ENCODE measurements around the gene OR51B5. TPM values are rescaled to one million over a fixed set of nuclear protein-coding genes. Genes with fewer than 3 reads are reported as not detected.
"Not testable (repeated sequence)": the region's sequence is repeated elsewhere in the genome, so short reads cannot be mapped to it uniquely, and the experiment has no call there.

The OR51B5 gene
- total RNA-seq, 1 experiment from 2014 or later: 2.0 TPM

GRCh38 chr11:5335170-5335569 is 8.2 kb downstream of the OR51B5 start:
- DNase-seq (ENCODE audit: low read depth): no peak

GRCh38 chr11:5324197-5324596 is 19.1 kb downstream of the OR51B5 start, which contains the start of gene OR51B2:
TSS of gene OR51B2 (minus strand) at chr11:5324297. CDS start at chr11:5324297, 0 bp downstream.
- DNase-seq (ENCODE audit: low read depth): no peak

- no peak for DNase-seq (ENCODE audit: low read depth)
Measured at GRCh38 chr11:5317292-5317691, 26.0 kb downstream of the OR51B5 start.

- DNase-seq (ENCODE audit: low read depth): not testable (repeated sequence)
Measured at GRCh38 chr11:5313326-5314023, 29.8 kb downstream of the OR51B5 start.

- DNase-seq (ENCODE audit: low read depth): no peak
Measured at GRCh38 chr11:5310423-5310822, 32.9 kb downstream of the OR51B5 start.

GRCh38 chr11:5307256-5308019 is 35.9 kb downstream of the OR51B5 start:
- no peak for DNase-seq (ENCODE audit: low read depth)

- DNase-seq (ENCODE audit: low read depth): no peak
Measured at GRCh38 chr11:5304046-5304445, 39.3 kb downstream of the OR51B5 start.

GRCh38 chr11:5303626-5304025 is 39.7 kb downstream of the OR51B5 start:
- DNase-seq (ENCODE audit: low read depth): no peak

GRCh38 chr11:5301846-5302245 is 41.5 kb downstream of the OR51B5 start, which contains the start of gene OR51B4:
TSS of gene OR51B4 (minus strand) at chr11:5301946. CDS start at chr11:5301946, 0 bp downstream.
- no peak for DNase-seq (ENCODE audit: low read depth)

- no peak for DNase-seq (ENCODE audit: low read depth)
Measured at GRCh38 chr11:5300251-5300650, 43.1 kb downstream of the OR51B5 start.

- DNase-seq (ENCODE audit: low read depth): no peak
Measured at GRCh38 chr11:5298451-5298850, 44.9 kb downstream of the OR51B5 start.

GRCh38 chr11:5297721-5298323 is 45.5 kb downstream of the OR51B5 start:
- DNase-seq (ENCODE audit: low read depth): no peak

GRCh38 chr11:5294342-5294995 is 48.9 kb downstream of the OR51B5 start:
- not testable (repeated sequence) for DNase-seq (ENCODE audit: low read depth)

- DNase-seq (ENCODE audit: low read depth): peak; percentile 24
Measured at GRCh38 chr11:5293028-5293427, 50.3 kb downstream of the OR51B5 start.

Other genes starting within 250 kb of the OR51B5 start
- not detected in 2 replicates for gene OR52A5, start 205.2 kb downstream of the OR51B5 start, total RNA-seq (2014; rRNA removed; shearing (Covaris generic))
- not detected in 2 replicates for gene OR52A1, start 188.8 kb downstream of the OR51B5 start, total RNA-seq (2014; rRNA removed; shearing (Covaris generic))
- gene OR51V1, start 142.8 kb downstream of the OR51B5 start, total RNA-seq (2014; rRNA removed; shearing (Covaris generic)): not detected in 2 replicates
- not detected in 2 replicates for gene HBB, start 116.5 kb downstream of the OR51B5 start, total RNA-seq (2014; rRNA removed; shearing (Covaris generic))
- gene HBD, start 109.0 kb downstream of the OR51B5 start, total RNA-seq (2014; rRNA removed; shearing (Covaris generic)): not detected in 2 replicates
- gene HBG1, start 93.7 kb downstream of the OR51B5 start, total RNA-seq (2014; rRNA removed; shearing (Covaris generic)): not detected in 2 replicates
- gene HBG2, start 88.7 kb downstream of the OR51B5 start, total RNA-seq (2014; rRNA removed; shearing (Covaris generic)): 1.3 TPM in 1 of 2 replicates, not detected in the other
- 4.6 and 6.4 TPM in 2 replicates for gene HBE1, start 73.6 kb downstream of the OR51B5 start, total RNA-seq (2014; rRNA removed; shearing (Covaris generic))
- gene OR51B4, start 41.6 kb downstream of the OR51B5 start, total RNA-seq (2014; rRNA removed; shearing (Covaris generic)): not detected in 2 replicates
- gene OR51B2, start 19.2 kb downstream of the OR51B5 start, total RNA-seq (2014; rRNA removed; shearing (Covaris generic)): 0.36 TPM in 1 of 2 replicates, not detected in the other
- gene OR51B6, start 8.0 kb upstream of the OR51B5 start, total RNA-seq (2014; rRNA removed; shearing (Covaris generic)): not detected in 2 replicates
- gene OR51M1, start 40.3 kb upstream of the OR51B5 start, total RNA-seq (2014; rRNA removed; shearing (Covaris generic)): not detected in 2 replicates
- gene OR51Q1, start 78.6 kb upstream of the OR51B5 start, total RNA-seq (2014; rRNA removed; shearing (Covaris generic)): not detected in 2 replicates
- 0.20 TPM in 1 of 2 replicates, not detected in the other for gene OR51I1, start 98.0 kb upstream of the OR51B5 start, total RNA-seq (2014; rRNA removed; shearing (Covaris generic))
- not detected in 2 replicates for gene OR51I2, start 105.8 kb upstream of the OR51B5 start, total RNA-seq (2014; rRNA removed; shearing (Covaris generic))
- gene OR52D1, start 145.2 kb upstream of the OR51B5 start, total RNA-seq (2014; rRNA removed; shearing (Covaris generic)): not detected in 2 replicates
- not detected in 2 replicates for gene UBQLN3, start 166.4 kb upstream of the OR51B5 start, total RNA-seq (2014; rRNA removed; shearing (Covaris generic))
- not detected in 2 replicates for gene UBQLNL, start 173.2 kb upstream of the OR51B5 start, total RNA-seq (2014; rRNA removed; shearing (Covaris generic))
- gene OR52H1, start 205.0 kb upstream of the OR51B5 start, total RNA-seq (2014; rRNA removed; shearing (Covaris generic)): not detected in 2 replicates
- not detected in 2 replicates for gene OR52B6, start 237.4 kb upstream of the OR51B5 start, total RNA-seq (2014; rRNA removed; shearing (Covaris generic))